22Rv1 (cell line): ENCODE results near the gene PASK.
"Not testable (repeated sequence)": the region's sequence is repeated elsewhere in the genome, so short reads cannot be mapped to it uniquely, and the experiment has no call there.

Source experiments
- CTCF ChIP-seq: fragments of 450-650 bp; IDR thresholded peaks from 2 replicates; pipeline ENCODE4 v1.5.1; 2017; ENCODE audit warnings: mild to moderate bottlenecking
- ZFX ChIP-seq: fragments of 450-650 bp; IDR thresholded peaks from 2 replicates; pipeline ENCODE4 v1.6.1; 2017; ENCODE audit warnings: antibody characterized with exemption, borderline replicate concordance

- TF ChIP-seq CTCF, ZFX: not testable (repeated sequence)
Observed at GRCh38 chr2:241093133-241093781, 56.0 kb downstream of the PASK start.
